OCI-LY3 (cell line): ENCODE data around the gene MTHFD1.

Source experiments
- CTCF ChIP-seq: fragments of 200-600, 300-600 bp; sonication (generic); IDR thresholded peaks from 2 replicates; pipeline ENCODE4 v1.5.1; 2014; ENCODE audit warnings: antibody characterized with exemption, low read length, low read depth
- EZH2phosphoT487 ChIP-seq: fragments of 200-600 bp; shearing (Covaris generic); IDR thresholded peaks from 2 replicates; pipeline ENCODE4 v1.6.1; 2018; ENCODE audit warnings: antibody characterized with exemption, mixed run types, low read depth

DNA sequence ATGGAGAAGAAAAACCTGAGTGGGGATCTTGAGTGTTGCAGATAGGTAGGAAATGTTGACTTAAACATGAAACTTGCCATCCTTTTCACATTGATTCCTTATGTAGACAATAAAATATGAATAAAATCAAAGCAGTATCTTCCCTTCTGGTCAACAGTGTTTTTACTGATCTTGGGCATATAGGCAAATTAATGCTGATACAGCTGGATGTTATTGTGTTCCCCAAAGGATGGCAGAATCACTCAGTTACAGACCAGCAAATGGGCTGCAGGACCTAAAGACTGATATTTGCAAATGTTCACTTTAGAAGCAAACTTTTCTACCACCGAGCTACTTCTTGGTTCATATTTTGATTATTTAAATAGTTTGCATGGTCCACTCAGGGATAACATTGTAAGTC, 33.9 kb downstream of the MTHFD1 start:
- TF ChIP-seq CTCF (no peak), EZH2phosphoT487 (no peak)
